Transverse colon (tissue), 4 donors: ENCODE data around the gene NFAT5.

ENCODE experiments used
- CTCF ChIP-seq, 5 experiments: fragments of 200-600 bp in 3 of 5; fragments of 450-650 bp in 2 of 5; sonication (generic) in 3 of 5; IDR thresholded peaks; 1 replicate in 2 of 5; 2 replicates in 3 of 5; pipeline ENCODE4 v1.5.1; 2016 to 2017; ENCODE audit warnings: antibody characterized with exemption in 5 of 5, inconsistent platforms in 3 of 5, mild to moderate bottlenecking in 2 of 5, moderate library complexity in 1 of 5
- EP300 ChIP-seq: sonication (generic); formaldehyde crosslinking; IDR thresholded peaks from one replicate; pipeline ENCODE4 v1.6.1; 2017; ENCODE audit warnings: antibody characterized with exemption, low read depth
- POLR2A ChIP-seq: fragments of 450-650 bp; IDR thresholded peaks from one replicate; pipeline ENCODE4 v1.6.1; 2016; ENCODE audit warnings: antibody characterized with exemption, mild to moderate bottlenecking, moderate library complexity
- POLR2AphosphoS5 ChIP-seq, 3 donors: sonication (generic); formaldehyde crosslinking; IDR thresholded peaks; one replicate each; pipeline ENCODE4 v1.6.1; 2016; ENCODE audit warnings: antibody characterized with exemption in 3 of 3

GRCh38 chr16:69618307-69618706 lies 52.5 kb downstream of the NFAT5 start:
- TF ChIP-seq CTCF (IDR thresholded peaks at IDR 0.05) (no peak), POLR2AphosphoS5 (IDR thresholded peaks at IDR 0.05) (no peak), EP300 (no peak), POLR2A (no peak)
